T47D (cell line): ENCODE measurements around the gene SYNC.
"Not testable (repeated sequence)": the region's sequence is repeated elsewhere in the genome, so short reads cannot be mapped to it uniquely, and the experiment has no call there.

Experiments used
- DNase-seq, 2 experiments: peaks; one replicate each; pipeline versions ENCODE4 v3.0.0 to v3.0.0-alpha.2; 2011 to 2012; ENCODE audit warnings: low read depth in 1 of 2, low spot score in 1 of 2
- JUND ChIP-seq: IDR thresholded peaks from 2 replicates; pipeline ENCODE4 v1.6.1; 2012; ENCODE audit warnings: low read depth
- in situ Hi-C: cut with HindIII; loops from 2 replicates; pipeline ENCODE4 v1.10.0; 2016; ENCODE audit warnings: low sequenced_read_pairs, low pct_unique_long_range_greater_than_20kb

Gene SYNC

DNA sequence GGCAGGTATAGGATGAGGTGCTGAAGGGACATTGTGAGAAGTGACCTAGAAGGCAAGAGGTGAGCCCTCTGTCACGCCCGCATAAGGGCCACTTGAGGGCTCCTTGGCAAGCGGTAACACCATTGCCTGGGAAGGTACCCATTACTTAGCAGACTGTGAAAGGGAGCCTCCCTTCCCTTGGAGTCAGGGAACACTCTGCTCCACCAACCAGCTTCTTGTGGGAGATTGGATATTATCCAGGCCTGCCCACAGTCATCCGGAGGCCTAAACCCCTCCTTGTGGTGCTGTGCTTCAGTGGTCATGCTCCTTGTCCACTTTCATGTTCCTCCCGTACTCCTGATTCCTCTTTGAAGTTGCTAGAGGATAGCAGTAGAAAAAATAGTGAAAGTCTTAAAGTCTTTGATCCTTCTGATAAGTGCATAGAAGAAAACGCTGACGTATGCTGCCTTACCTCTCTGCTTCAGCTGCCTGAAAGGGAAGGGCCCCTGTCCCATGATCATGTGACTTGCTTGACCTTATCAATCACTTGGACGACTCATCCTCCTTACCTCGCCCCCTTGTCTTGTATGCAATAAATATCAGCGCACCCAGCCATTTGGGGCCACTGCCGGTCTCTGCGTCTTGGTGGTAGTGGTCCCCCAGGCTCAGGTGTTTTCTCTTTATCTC lies 35.5 kb downstream of the SYNC start:
- no peak for TF ChIP-seq JUND
- in situ Hi-C loops, result no loop called here
- DNase-seq, result no peak

DNA sequence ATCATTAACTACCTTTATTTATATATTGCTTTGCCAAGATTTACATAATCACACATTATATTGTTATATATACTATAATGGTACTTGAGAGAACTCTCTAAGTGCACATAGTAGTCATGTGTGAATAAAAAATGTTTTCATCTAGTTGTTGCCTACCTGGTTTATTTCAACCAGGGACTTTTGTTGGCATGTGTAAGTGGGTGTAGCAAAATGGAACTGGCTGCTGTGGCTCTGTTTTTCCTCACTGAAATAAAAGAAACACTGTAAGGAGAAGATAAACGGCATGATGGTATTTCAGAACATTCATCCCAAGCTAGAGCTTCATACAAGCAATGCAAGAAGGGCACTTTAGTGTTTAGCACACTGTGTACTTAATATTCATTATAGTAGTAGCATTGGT lies 36.7 kb downstream of the SYNC start:
- no peak for DNase-seq
- in situ Hi-C loops, result no loop called here
- no peak for TF ChIP-seq JUND

DNA sequence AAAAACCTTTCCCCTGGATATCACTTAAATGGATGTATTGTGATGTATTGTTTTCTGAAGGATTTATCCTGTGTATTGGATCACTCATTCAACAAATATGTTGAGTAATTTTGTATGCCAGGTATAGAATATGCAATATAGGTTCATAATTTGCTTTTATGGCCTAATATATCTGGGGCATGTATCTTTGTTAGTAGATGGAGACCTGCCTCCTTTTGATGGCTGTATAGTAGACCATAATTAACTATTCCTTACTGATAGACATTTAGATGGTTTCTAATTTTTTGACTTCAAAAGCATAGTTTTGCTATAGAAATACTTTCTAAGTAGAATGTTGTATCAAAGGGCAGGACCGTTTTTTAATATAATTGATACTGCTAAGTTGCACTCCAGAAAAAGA lies 43.0 kb downstream of the SYNC start:
- DNase-seq, result no peak
- in situ Hi-C loops, result no loop called here
- no peak for TF ChIP-seq JUND

DNA sequence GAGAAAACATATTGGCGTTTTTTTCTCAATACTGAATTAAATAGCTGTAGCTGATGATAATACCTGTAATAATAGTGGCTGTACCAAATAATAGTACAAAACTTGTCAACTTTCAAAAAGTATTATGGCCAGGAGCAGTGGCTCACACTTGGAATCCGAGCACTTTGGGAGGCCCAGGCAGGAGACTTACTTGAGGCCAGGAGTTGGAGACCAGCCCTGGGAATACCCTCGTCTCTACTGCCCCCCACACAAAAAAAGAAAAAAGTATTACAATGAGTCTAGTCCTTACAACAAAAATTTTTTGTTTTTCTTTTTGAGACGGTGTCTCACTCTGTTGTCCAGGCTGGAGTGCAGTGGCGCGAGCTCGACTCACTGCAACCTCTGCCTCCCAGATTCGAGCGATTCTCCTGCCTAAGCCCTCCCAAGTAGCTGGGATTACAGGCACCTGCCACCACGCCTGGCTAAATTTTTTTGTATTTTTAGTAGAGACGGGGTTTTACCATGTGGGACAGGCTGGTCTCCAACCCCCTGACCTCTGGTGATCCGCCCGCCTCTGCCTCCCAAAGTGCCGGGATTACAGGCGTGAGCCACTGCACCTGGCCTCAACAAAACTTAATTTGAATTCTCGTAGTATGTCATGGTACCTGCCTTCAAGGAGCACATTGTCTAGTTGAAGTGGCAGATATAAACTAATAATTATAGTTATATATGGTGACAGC lies 50.2 kb downstream of the SYNC start:
- no peak for TF ChIP-seq JUND
- in situ Hi-C loops, result no loop called here
- DNase-seq, result no peak

DNA sequence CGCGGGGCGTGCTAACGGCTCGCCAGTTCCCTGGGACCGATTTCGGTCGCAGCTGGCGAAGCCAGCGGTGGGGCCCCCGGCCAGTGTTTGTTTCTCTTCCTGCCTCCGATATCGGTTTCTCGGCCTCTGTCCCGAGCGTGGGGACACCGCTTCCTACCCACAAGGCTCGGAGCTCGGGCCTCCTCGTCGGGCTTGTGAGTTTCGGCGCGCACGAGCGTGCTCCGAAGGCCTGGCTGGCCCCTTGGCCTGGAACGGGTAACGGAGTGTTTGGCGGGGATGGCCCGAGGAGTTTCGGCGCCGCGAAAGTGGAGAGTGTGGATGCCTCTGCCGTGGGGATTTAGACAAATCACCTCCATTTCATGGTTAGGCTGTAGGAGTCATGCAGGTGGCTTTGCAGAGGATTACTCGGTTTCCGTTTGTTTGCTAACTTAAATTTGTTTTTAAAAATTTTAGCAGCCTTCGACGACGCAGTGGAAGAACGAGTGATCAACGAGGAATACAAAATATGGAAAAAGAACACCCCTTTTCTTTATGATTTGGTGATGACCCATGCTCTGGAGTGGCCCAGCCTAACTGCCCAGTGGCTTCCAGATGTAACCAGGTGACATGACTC lies 51.0 kb downstream of the SYNC start:
- DNase-seq, result no peak
- in situ Hi-C loops, result no loop called here
- TF ChIP-seq JUND, result no peak

DNA sequence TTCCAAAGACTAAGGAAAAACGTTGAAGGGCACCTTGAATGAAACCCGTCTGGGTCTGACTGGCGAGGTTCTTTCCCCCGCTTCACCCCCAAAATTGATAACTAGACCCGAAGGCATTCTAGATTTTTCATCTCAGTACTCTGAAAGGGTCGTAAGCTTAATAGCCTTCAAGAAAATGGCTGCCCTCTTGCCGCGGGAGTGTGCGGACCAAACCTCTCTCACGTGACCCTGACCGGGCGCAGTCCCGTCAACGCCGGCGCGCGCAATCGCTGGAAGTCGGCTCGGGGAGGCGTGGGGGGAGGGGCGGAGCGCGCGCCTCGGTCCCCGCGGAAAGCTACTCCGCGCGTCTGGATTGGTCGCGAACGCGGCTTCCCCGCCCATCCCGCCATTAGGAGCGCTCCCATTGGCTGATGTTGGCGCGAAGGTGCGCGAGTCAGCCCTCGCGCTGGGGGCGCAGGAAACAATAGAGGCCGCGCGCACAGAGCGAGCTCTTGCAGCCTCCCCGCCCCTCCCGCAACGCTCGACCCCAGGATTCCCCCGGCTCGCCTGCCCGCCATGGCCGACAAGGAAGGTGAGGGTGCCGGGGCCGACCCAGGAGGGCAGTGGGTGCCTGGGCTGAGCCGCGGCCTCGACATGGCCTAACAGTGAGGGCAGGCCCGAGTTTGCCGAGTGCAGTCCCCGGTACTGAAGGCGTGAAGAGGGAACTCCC lies 51.7 kb downstream of the SYNC start, which contains the start of gene RBBP4:
TSS of gene RBBP4 (plus strand) at position 457 of the 709 bp plus-strand sequence. CDS start at position 556, 99 bp downstream.
- in situ Hi-C loops, result no loop called here
- DNase-seq, result peak; percentile 96
- no peak for TF ChIP-seq JUND

DNA sequence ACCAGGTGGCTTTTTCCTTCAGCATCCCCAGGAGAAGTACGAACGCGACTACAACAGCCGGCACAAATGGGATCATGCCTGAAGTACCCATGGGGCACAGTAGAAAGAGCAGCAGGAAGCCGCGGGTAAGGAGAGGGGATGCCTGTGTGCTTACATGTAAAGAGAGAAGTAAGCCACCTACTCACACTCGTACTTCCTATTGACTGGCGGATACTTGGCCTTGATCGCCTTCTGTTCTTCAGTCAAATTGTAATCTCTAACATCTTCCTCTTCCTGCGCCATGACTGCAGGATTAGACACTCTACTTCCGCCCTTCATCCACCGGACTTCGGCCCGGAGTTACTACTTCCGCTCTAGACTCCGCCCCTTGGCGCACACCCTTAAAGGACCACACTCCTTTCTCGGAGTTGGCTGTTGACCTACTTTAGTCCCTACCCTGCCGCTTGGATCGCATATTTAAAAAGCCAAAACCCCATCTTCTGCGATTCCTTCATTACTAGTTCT lies 52.3 kb downstream of the SYNC start, which contains the start of gene ZBTB8OS:
TSS of gene ZBTB8OS (minus strand) at position 303 of the 504 bp plus-strand sequence. CDS start at position 282, 21 bp downstream.
- peak; percentile 73 to 91 for DNase-seq
- in situ Hi-C loops, result no loop called here
- TF ChIP-seq JUND, result no peak

DNA sequence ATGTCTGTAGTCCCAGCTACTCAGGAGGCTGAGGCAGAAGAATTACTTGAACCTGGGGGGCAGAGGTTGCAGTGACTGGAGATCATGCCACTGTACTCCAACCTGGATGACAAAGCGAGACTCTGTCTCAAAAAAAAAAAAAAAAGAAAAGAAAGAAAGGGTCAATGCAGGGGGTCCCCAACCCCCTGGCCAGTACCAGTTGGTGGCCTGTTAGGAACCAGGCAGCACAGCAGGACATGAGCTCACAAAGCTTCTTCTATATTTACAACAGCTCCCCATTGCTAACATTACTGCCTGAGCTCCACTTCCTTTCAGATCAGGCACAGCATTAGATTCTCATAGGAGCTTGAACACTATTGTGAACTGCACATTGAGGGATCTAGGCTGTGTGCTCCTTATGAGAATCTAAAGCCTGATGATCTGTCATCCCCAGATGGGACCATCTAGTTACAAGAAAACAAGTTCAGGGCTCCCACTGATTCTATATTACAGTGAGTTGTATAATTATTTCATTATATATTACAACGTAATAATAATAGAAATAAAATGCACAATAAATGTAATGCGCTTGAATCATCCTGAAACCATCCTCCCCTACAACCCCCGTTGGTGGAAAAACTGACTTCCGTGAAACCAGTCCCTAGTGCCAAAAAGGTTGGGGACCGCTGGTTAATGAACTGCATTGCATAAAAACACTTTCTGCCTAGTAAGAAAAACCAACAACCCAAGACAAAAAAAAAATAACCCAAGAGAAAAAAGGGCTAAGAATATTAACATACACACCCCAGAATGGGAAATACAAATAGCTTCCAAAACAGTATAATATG lies 55.0 kb downstream of the SYNC start:
- no peak for DNase-seq
- in situ Hi-C loops, result no loop called here
- TF ChIP-seq JUND, result no peak

DNA sequence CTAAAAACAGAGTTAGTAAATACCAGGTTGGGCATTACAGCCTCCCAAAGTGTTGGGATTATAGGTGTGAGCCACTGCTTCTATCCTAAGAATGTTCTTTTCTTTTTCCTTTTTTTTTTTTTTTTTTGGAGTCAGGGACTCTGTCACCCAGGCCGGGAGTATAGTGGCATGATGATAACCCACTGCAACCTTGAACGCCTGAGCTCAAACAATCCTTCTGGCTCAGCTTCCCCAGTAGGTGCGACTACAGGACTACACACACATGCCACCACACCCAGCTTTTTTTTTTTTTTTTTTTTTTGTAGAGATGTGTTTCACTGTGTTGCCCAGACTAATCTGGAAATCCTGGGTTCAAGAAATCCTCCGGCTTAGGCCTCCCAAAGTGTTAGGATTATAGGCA lies 58.1 kb downstream of the SYNC start:
- DNase-seq, result no peak
- TF ChIP-seq JUND, result no peak
- in situ Hi-C loops, result no loop called here

DNA sequence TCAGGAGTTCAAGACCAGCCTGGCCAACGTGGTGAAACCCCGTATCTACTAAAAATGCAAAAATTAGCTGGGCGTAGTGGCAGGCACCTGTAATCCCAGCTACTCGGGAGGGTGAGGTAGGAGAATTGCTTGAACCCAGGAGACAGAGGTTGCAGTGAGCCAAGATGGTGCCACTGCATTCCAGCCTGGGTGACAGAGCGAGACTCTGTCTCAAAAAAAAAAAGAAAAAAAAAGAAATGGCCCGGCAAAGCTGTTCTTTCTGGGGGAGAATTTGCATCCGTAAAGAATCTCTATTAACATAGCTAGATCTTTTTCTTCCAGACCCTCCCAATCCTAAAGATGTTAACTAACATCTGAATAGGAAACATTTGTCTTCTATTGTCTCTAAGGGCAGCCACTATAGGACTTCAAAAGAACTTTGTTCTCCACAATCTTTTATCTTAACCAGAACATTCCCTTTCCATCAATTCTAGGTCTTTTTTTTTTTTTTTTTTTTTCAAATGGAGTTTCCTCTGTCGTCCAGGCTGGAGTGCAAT lies 60.2 kb downstream of the SYNC start:
- DNase-seq, in situ Hi-C loops: not testable (repeated sequence)

DNA sequence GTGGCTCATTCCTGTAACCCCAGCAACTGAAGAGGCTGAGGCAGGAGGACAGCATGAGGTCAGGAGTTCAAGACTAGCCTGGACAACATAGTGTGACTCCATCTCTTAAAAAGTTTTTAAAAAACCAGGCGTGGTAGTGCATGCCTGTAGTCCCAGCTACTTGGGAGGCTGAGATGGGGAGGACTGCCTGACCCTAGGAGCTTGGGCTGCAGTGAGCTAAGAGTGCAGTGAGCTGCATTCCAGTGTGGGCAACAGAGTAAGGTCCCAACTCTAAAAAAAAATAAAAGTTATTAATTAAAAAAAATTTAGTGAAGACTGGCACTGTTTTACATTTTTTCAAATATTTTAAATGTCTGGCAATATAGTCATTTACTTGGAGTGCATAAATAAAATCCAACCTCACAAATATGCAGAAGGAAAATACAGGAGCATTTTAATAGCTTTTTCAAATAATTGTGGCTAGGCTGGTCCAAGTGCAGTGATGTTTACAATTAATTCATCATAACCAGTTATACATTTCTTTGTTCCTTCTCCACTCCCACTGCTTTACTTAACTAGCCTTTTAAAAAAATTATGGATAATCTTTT lies 63.0 kb downstream of the SYNC start:
- in situ Hi-C loops, result no loop called here
- no peak for TF ChIP-seq JUND
- DNase-seq, result no peak
